ENCODE results near the gene ING1. TPM values are rescaled to one million over a fixed set of nuclear protein-coding genes. Genes with fewer than 3 reads are reported as not detected.

The ING1 gene
- total and polyA plus RNA-seq, 4 donors = 7.4 to 16.8 (median 10.6) TPM

- H3K27me3 ChIP-seq (ENCODE audit: control insufficient read depth in 1 of 2, insufficient read depth in 2 of 2, low read length in 1 of 2) = no peaks in the 10 kb centered on the region
- intact Hi-C loops (cut with DNase I) = no loop called here
- ATAC-seq (ENCODE audit: low FRiP score) = no peak
- H3K9me3 ChIP-seq (ENCODE audit: control insufficient read depth, low read length) = no peaks in the 10 kb centered on the region
- no peak overlapping the region for H3K4me3 ChIP-seq (ENCODE audit: low read length in 2 of 2)
- no peak overlapping the region for H3K27ac ChIP-seq (ENCODE audit: low read depth in 1 of 2, low read length in 2 of 2)
- no peak for DNase-seq
- no peaks in the 10 kb centered on the region for H3K36me3 ChIP-seq (ENCODE audit: control insufficient read depth in 1 of 2, insufficient read depth in 2 of 2, low read length in 1 of 2)
- WGBS, 2 donors = 75 to 90% methylated on average over 3 of the region's 3 CpGs
- no peaks in the 10 kb centered on the region for H3K4me1 ChIP-seq (ENCODE audit: control insufficient read depth in 1 of 2, insufficient read depth in 2 of 2, low read length in 2 of 2)
Measured at GRCh38 chr13:110769097-110769496, 55.6 kb downstream of the ING1 start.

- intact Hi-C loops (cut with DNase I) = no loop called here
- WGBS, 2 donors = 79 to 80% methylated on average over 10 of the region's 10 CpGs
- Histone ChIP-seq H3K27ac (ENCODE audit: low read depth in 1 of 2, low read length in 2 of 2) (no peak overlapping the region), H3K4me3 (ENCODE audit: low read length in 2 of 2) (no peak overlapping the region), H3K36me3 (ENCODE audit: control insufficient read depth in 1 of 2, insufficient read depth in 2 of 2, low read length in 1 of 2) (no peaks in the 10 kb centered on the region), H3K27me3 (ENCODE audit: control insufficient read depth in 1 of 2, insufficient read depth in 2 of 2, low read length in 1 of 2) (no peaks in the 10 kb centered on the region), H3K4me1 (ENCODE audit: control insufficient read depth in 1 of 2, insufficient read depth in 2 of 2, low read length in 2 of 2) (no peaks in the 10 kb centered on the region), H3K9me3 (ENCODE audit: control insufficient read depth, low read length) (no peaks in the 10 kb centered on the region)
- DNase-seq (no peak), ATAC-seq (ENCODE audit: low FRiP score) (no peak)
Measured at GRCh38 chr13:110770678-110771077, 57.2 kb downstream of the ING1 start.

- ATAC-seq (ENCODE audit: low FRiP score) = no peak
- Histone ChIP-seq H3K36me3 (ENCODE audit: control insufficient read depth in 1 of 2, insufficient read depth in 2 of 2, low read length in 1 of 2) (no peaks in the 10 kb centered on the region), H3K4me1 (ENCODE audit: control insufficient read depth in 1 of 2, insufficient read depth in 2 of 2, low read length in 2 of 2) (no peaks in the 10 kb centered on the region), H3K9me3 (ENCODE audit: control insufficient read depth, low read length) (no peaks in the 10 kb centered on the region), H3K27me3 (ENCODE audit: control insufficient read depth in 1 of 2, insufficient read depth in 2 of 2, low read length in 1 of 2) (no peaks in the 10 kb centered on the region), H3K27ac (ENCODE audit: low read depth in 1 of 2, low read length in 2 of 2) (no peak overlapping the region), H3K4me3 (ENCODE audit: low read length in 2 of 2) (no peak overlapping the region)
- no peak for DNase-seq
- WGBS, 2 donors = 66 to 72% methylated on average over 9 of the region's 9 CpGs
- intact Hi-C loops (cut with DNase I) = no loop called here
Measured at GRCh38 chr13:110771194-110771593, 57.7 kb downstream of the ING1 start.

GRCh38 chr13:110772091-110772984 is 58.8 kb downstream of the ING1 start:
- ATAC-seq (ENCODE audit: low FRiP score) (no peak), DNase-seq (no peak)
- Histone ChIP-seq H3K9me3 (ENCODE audit: control insufficient read depth, low read length) (no peaks in the 10 kb centered on the region), H3K27ac (ENCODE audit: low read depth in 1 of 2, low read length in 2 of 2) (no peak overlapping the region), H3K4me1 (ENCODE audit: control insufficient read depth in 1 of 2, insufficient read depth in 2 of 2, low read length in 2 of 2) (no peaks in the 10 kb centered on the region), H3K36me3 (ENCODE audit: control insufficient read depth in 1 of 2, insufficient read depth in 2 of 2, low read length in 1 of 2) (no peaks in the 10 kb centered on the region), H3K4me3 (ENCODE audit: low read length in 2 of 2) (no peak overlapping the region), H3K27me3 (ENCODE audit: control insufficient read depth in 1 of 2, insufficient read depth in 2 of 2, low read length in 1 of 2) (no peaks in the 10 kb centered on the region)
- intact Hi-C loops (cut with DNase I) = no loop called here
- WGBS, 2 donors = 91 to 92% methylated on average over 13 of the region's 13 CpGs

Other genes starting within 250 kb of the ING1 start
- 10 to 100 TPM; 18.8 to 22.4 TPM for gene RAB20, start 152.0 kb upstream of the ING1 start, total RNA-seq
- gene RAB20, start 152.0 kb upstream of the ING1 start, polyA plus RNA-seq = 10 to 100 TPM; 12.9 to 16.2 TPM
- gene NAXD, start 98.2 kb upstream of the ING1 start, total RNA-seq = 10 to 100 TPM; 21.2 to 30.4 TPM
- gene NAXD, start 98.2 kb upstream of the ING1 start, polyA plus RNA-seq = 10 to 100 TPM; 20.7 to 47.0 TPM
- gene CARS2, start 7.6 kb upstream of the ING1 start, total RNA-seq = 10 to 100 TPM; 47.3 to 65.5 TPM
- 100 to 1,000 TPM in 1 of 2 donors, 10 to 100 TPM in 1; 38.3 to 125 TPM for gene CARS2, start 7.6 kb upstream of the ING1 start, polyA plus RNA-seq
- 100 to 1,000 TPM; 184 to 275 TPM for gene ANKRD10, start 201.4 kb downstream of the ING1 start, total RNA-seq
- 100 to 1,000 TPM in 1 of 2 donors, 10 to 100 TPM in 1; 44.1 to 153 TPM for gene ANKRD10, start 201.4 kb downstream of the ING1 start, polyA plus RNA-seq